ENCODE results near the gene UBXN11. TPM values are rescaled to one million over a fixed set of nuclear protein-coding genes. Genes with fewer than 3 reads are reported as not detected.
"Not testable (repeated sequence)": the region's sequence is repeated elsewhere in the genome, so short reads cannot be mapped to it uniquely, and the experiment has no call there.

Gene UBXN11
- polyA plus RNA-seq, 1 donor: 8.2 TPM

DNA sequence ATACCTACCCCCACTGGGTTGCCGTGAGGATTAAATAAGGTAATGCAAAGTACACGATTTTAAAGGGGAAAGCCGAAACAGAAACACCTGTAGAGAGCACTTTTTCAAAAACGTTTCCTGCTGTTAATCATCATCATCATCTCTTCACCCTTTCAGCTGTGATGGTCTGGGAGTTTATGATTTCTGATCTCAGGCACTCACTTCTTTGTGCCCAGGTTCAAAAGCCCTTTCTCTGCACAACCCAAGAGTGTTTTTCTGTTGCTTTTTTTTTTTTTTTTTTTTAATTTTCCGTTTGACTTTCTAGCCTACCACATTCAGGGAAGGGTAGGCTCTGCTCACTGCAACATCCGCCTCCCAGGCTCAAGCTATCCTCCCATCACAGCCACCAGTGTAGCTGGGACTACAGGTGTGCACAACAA, 936 bp upstream of the UBXN11 start:
- DNase-seq (ENCODE audit: low read depth): no peak

DNA sequence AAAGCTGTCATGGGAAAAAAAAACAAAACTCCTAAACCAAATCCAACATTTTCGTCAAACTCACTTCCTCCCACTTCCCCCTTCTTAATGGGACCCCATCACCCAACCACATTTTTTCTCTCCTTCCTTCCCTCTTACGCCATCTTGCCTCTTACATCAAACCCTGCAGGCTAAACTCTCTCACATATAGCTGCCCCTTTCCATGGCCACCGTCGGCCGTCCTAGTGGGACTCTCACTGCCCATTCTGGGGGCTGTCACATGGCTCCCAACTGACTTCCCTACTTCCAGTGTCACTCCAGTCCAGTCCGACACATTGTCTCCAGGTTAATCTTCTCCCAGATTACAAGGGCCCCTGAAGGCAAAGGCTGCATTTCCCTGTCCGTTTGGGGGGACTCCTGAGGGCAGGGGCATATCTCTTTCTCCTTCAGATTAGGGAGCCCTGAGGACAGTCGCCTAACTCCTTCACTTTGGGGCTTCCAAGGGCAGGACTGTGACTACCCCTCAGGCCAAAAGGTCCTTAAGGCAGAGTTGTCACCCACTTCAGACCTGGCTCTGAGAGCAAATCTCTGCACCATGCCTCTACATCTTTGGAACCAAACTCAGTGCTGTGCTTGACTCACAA, 658 bp downstream of the UBXN11 start:
- DNase-seq (ENCODE audit: low read depth): no peak

DNA sequence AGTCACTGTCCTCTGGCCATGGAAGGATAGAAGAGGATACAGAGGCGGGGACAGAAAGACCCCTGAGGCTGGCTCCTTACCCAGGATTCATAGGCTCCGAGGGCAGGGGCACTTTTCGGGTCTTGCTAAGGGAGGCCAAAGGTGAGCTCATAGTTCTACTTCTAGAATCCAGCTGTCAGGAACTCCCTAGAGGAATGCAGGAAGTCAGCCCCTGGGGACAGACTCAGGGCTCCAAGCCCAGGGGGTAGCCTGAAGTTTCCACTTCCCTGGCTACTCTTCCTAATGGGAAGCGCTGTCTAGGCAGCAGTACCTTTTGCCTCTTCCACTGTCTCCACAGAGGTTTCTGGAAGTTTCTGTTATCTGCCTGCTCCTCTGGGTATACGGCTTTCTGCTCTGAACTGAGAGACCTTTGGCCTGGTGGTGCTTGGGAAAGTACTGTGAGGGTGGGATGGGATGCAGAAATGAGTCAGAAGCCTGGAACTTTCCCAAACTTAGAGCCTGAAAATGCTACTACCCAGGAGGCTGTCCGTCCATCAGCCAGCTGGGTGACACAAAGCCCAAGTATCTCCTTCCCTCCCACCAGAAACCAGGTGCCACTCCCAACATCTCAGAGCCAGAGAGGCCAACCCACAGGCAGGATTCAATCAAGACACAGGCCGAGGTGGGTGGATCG, 3.6 kb downstream of the UBXN11 start:
- DNase-seq (ENCODE audit: low read depth): no peak

DNA sequence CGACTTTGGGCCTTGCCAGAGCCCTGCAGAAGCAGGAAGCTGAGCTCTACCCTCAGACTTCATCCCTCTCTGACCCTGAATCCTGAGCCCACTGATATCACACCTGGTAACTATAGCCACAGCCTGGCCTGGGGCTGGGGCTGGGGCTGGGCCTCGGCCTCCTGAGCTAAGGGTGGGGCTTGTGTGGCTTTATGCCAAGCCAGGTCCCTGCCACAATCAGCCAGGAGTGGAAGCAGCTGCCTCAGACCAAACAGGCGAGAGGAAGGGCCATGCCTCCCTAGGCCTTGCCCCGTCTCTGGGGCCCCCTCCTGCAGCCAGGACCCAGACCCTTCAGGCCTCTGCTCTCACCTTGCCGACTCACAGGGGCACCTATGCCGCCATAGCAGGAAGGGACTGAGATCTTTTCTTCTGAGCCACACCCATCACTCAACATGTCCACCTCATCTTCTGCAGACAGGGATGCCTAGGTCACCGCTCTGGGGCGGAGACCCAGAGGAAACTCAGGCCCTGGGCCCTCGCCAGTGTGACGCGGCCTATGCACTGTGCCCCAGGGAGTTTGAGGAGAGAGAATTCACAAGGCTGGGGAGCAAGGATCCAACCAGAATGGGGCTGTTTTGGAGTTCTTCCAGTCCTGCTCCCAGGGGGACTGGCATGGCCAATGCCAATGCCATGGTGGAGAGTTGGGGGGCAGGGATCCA, 5.7 kb downstream of the UBXN11 start:
- no peak for DNase-seq (ENCODE audit: low read depth)

DNA sequence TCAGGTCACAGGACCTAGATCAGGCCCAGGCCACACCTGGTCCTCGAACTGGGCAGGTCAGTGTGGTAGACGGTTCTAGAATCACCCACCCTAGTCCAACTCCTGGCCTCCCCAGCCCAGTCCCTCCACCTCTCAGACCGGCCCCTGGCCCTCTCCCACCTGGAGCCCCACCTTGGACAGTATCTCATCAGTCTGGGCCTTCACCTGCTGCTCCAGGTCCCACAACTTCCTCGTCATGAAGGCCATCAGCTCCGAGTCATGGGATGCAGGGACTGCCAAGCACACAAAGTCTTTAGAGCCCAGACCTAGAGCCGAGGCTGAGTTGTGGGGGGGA, 8.7 kb downstream of the UBXN11 start:
- DNase-seq (ENCODE audit: low read depth): no peak

DNA sequence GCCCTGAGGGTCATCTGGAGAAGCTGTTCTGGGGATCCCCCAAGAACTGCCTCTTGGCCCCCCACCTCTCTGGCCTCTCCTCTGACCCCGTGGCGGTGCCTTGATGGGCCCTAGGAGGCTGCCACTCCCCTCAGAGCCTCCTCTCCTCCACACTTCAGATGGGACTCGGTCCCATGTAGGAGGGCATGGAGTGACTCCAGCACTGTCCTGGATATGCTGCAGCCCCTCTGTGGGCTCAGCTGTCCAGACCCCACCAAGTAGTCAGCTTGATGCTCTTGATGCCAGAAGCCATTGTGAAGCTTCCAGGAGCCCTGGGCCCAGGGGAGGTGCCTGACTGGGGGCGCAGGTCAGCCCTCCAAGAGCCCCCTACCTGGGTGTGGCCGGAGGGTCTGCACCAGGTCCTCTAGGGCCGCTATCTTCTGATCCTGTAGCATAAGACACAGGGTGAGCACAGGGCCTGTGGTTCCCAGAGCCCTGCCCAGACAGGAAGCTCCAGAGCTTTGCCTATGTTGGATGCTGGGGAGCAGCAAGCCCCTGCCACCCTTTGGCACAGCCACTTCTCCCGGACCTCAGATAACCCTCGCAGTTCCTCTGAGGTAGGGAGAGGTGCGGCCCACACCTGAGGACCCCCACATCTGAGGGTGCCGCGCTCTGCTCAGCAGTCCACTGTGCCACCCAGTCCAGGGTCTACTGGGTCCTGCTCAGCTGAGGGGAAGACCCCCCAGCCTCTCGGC, 9.2 kb downstream of the UBXN11 start:
- no peak for DNase-seq (ENCODE audit: low read depth)

DNA sequence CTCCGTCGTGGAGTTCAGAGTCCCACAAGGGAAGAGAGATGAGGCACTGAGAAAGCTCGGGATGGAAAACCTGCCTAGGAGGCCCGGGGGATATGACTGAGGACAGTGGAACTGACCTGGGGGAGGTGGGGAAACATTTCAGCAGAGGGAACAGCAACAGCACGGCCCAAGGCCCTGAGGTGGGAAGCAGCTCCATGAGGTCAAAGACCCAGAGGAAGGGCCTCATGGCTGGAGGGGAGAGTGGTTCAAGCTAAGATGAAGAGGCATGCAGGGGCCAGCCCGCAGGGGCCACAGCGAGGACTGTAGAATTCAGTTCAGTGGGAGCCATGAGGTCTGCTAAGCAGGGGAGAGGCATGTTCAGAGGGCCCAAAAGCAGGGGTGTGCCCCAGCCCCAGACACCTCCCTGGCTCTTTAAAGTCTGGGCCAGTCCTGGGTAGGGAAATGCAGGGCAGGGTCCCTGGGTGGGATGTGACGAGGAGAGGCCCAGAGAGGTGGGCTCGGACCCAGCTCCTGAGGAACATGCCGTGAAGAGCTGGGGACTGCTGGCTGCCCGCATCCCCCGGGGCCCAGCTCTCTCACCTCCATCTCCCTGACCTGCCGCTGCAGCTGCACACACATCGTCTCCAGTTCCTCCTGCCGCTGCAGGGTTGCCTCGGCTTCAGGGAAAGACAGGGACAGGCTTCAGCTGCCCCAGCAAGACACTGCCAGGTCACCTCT, 9.9 kb downstream of the UBXN11 start:
- DNase-seq (ENCODE audit: low read depth): no peak

DNA sequence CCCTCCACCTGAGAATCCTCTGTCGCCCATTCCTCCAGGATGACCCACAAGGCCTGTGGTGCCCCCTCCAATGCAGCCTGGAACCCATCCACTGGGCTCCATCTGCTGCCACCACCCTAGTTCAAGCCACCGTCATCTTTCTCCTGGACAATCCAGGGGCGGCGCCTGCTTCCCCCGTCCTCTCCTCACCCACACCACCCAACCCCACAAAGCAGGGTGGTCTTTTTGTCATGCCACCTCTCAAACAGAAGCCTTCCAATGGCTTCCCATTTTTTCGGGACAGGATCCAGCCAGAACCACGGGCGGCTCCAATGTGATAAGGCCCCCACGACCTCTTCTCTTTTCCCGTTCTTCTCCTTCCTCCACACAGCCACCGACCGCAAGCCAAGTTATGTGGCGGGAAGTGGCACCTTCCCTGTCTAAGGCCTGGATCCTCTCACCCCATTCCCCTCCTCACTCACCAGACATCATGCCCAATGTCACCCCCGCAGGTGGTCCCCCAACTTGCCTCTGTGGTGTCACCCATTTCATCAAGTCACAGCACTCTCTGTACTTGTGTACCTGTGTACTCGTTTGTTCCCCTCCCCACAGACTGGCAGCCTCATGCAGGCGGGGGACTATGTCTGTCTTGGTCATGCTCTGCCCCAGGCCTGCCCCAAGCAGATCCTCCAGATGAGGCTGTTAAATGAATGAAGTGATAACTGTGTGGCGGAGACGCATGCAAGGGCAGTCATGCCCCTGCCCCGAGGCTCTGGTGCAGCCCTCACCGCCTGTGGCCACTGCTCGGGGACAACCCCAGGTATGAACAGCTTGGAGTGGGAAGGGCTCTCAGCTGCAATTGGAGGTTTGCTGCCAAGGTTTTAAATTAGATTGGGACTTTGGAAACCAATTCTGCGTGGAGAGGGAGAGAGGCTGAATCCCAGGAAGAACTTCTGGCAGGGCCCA, 11.0 kb downstream of the UBXN11 start:
- no peak for DNase-seq (ENCODE audit: low read depth)

DNA sequence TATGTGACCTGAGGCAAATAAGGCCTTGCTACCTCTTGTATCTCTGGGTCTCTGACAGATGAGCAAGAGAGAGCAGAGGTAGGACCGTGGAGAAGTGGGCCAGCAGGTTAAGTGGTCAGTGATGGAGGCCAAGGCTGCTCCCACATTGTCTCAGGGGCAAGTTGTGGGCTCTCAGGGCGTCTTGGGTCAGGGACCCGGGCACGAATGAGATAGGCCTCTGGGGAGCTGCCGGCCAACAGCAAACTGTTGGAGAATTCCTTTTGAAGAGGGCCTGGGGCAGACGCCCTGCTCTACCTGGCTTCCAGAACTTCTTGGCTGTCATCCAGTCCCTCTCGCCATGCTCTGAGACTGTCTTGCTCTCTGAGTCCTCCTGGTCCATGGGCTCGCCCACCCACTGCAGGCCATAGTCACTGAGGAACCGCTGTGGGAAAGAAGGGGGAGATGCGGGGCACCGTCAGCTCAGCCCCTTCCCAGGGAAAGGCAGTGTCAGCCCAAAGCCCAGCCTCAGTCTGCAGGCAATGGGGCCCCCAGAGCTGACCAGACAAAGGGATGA, 12.4 kb downstream of the UBXN11 start:
- DNase-seq (ENCODE audit: low read depth): no peak

DNA sequence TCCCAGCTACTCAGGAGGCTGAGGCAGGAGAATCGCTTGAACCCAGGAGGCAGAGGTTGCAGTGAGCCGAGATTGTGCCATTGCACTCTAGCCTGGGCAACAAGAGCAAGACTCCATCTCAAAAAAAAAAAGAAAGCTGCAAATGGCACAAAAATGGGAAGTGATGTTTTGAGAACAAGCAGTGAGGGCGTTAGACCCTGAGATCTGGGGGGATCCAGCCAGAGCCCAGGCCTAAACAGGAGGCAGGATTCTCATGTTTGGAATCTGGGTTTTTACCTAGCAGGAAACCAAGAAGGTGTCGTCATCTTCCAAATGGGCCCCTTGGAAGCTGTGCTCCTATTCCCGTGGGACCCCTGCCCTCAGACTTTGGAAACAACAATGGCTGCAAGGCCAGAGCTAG, 13.7 kb downstream of the UBXN11 start:
- not testable (repeated sequence) for DNase-seq (ENCODE audit: low read depth)

DNA sequence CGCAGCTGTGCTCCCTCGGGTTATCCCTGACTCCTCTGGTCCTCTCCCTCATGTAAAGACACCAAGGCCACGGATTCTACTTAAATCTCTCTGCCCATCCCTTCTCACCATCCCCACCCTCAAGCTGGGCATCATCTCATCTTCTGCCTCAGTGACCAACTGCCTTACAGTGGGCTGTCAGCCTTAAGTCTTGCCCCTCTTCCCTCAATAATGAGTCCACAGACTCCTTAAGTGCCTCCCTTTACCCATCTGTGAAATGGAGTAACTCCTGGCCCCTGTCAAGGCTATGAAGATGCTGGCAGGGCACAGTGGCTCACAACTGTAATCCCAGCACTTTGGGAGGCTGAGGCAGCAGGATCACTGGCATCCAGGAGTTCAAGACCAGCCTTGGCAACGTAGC, 14.5 kb downstream of the UBXN11 start:
- no peak for DNase-seq (ENCODE audit: low read depth)

DNA sequence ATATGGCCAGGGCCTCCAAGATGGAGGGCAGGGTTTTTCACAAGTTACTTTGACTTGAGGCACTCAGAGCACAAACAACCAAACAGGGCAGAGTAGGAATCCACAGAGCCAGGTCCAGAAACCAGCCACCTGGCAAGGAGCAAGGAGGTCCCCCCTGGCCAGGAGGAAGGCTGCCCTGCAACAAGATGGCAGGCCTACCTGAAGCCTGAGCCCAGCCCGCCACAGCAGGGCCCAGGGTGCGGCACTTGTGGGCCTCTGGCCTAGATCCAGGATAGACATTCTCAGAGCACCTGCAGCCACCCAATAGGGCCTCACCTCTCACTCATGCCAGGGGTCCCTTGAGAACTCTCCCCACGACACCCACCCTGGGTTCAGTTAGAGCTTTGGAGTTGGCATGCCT, 15.0 kb downstream of the UBXN11 start:
- no peak for DNase-seq (ENCODE audit: low read depth)

DNA sequence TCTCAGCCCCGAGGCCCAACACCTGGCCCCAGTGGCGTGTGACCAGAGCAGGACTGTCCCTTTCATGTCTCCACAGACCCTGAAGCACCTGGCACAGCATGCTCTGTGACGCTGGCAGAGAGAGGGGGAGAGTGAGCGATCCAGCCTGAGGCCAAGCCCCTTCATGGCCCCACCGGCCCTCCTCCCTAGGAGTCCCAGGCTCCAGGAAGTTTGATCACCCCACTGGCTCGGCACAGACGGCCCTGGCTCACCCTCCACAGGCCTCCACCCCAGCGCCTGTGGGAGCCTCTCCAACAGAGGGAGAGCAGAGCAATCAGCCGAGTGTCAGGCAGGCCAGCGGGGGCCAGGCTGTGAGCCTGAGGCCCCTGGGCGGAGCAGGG, 15.6 kb downstream of the UBXN11 start:
- no peak for DNase-seq (ENCODE audit: low read depth)

DNA sequence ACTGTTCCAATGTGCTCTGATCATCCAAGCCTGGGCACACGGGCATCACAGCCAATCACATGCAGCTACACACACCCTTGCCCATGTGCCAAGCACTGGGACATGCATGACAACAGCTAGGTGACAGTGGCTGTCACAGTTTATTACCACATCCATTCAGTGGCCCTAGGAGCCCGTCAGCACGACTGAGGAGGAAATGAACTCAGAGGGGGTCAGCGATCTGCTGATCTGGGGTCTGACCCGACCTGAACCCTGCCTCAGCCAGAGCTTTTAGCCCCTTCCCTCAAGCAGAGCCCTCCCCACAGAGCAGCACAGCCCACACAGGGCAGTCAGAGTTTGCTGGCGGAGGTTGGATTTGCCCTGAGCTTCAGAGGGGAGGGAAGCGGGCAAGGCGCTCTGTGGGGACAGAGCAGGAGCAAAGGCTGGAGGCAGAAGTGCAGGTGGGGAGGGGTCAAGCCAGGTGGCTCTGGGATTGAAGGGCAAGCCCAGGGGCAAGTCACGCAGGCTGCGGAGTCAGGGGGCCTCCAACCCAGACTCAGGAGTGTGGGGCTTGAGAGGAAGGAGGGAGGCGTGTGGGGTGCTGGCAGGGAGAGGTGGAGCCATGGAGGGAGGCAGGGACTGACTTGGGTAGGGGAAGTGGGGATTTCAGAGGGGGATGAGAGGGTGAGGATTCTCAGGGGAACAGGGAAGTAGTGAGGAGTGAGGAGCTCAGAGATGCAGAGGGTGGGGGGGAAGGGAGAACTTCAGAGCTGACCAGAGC, 16.1 kb downstream of the UBXN11 start:
- DNase-seq (ENCODE audit: low read depth): no peak

DNA sequence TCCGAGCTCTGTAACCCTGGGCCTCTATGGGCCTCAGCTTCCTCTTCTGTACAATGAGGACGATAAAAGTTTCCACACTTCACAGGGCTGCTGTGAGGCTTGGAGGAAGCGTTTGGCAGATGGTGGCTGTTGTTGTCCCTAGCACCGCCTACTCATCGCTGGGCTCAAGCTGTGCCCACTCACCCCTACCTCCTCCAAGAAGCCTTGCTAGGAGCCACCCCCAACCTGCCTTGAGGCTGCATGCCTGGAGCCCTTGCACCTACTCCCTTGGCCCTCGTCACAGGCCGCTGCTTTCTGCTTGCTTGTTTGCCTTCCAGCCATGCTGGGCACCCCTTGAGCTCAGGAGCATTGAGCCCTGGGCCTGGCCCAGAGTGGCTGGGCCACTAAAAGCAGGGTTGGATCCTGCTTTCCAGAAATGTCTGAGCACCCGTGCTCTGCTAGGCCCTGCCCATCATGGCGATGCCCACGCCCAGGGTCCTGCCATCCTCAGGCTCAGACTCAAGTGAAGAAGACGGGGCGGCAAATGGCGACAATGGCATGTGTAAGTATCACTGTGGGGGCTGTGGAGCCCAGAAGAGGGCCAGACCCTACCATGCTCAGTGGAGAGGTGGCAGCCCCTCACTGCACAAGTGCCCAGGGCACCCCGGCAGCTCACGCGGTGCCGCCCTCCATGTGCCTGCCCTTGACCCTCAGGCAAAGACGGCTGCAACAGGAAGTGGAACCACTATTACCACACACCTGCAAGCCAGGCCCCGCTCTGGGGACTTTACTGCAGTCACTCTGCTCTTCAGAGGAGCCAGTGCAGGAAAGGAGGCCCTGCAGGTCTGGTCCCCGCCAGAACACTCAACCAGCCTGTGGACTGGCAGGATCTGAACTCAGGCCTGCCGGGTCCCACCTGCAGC, 17.0 kb downstream of the UBXN11 start:
- no peak for DNase-seq (ENCODE audit: low read depth)

DNA sequence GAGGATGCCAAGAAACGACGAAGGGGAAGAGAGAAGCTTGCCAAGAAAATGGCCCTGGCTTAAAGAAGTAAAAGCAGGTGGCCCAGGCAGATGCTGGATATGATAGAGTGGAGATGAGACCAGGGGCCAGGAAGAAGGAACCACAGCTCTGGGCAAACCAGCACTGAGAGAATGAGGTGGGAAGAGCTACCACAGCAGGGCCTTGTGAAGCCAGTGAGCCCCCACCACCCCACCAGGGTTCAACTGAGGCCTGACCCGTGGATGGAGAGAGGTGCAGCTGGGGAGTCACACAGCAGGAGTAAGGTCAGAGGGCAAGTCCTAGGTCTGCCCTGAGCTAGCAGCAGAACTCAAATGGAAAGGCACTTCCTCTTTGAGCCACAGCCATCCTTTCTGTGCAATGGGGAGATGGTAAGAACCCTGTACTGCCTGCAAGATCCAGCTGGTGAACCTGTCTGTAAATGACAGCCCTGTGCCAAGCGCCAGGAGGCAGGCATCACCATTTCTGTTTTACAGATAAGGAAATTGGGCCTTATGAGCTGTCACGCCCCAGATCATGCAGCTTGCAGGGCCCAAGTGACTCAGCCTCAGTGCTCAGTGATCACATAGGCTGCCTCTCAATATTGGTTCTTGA, 18.0 kb downstream of the UBXN11 start:
- DNase-seq (ENCODE audit: low read depth): no peak

DNA sequence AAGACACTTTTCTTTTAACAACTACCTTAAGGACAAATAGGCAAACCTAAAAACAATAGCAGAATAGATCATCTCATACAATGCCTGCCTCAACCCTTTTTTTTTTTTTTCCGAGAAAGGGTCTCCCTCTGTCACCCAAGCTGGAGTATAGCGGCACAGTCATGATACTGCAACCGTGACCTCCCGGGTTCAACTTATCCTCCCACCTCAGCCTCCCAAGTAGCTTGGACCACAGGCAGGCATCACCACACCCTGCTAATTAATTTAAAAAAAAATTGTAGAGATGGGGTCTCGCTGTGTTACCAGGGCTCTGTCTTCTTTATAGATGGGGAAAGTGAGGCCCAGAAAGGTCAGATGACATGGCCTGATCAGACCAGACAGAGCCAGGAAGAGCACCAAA, 18.6 kb downstream of the UBXN11 start:
- DNase-seq (ENCODE audit: low read depth): no peak

DNA sequence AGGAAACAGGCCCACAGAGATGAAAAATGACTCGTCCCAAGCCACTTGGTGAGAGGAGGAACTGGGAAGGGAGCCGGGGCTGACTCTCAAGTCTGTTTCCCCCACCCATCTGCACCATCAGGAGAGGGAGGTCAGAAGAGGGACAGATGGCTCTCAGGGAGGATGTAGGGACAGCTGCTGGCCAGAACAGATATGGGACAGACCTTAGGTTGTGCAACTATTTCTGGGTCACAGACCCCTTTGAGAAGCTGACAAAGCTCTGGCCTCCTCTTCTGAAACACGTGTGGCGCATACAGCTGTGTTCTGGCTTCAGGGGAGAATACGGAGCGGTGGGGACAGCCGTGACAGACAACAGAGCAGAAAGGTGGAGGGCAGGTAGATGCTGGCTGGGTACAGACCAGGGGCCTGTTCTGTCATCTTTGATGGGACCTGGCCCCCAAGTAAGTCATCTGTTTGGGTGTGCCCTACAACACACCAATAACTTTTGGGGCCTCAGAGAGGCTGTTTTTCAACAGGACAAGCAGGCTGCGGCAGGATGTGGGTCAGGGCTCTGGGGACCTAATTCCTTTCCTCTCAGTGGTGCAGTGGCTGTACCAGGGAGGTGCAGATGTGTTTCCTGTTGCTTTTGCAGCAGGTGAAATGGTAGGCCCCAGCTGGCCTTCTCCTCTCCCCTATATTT, 19.3 kb downstream of the UBXN11 start:
- DNase-seq (ENCODE audit: low read depth): no peak

All from forelimb muscle (tissue), 1 donor.